Activated CD4-positive, alpha-beta T cell treated with anti-CD3 and anti-CD28 coated beads, Interleukin-2, Interleukin-6, amounts not matched to agents 100 ng/mL and 50 ng/mL, durations not matched to agents 16 hours and 8 hours (primary cell): Measurements from ENCODE around the gene CER1.

ENCODE experiments used
- DNase-seq: peaks from one replicate; pipeline ENCODE4 v3.0.0-alpha.2; 2020

Gene CER1

GRCh38 chr9:14713187-14713767 lies 9.3 kb downstream of the CER1 start:
- DNase-seq, result no peak

GRCh38 chr9:14710804-14711203 lies 11.7 kb downstream of the CER1 start:
- DNase-seq, result no peak

GRCh38 chr9:14706530-14707140 lies 15.9 kb downstream of the CER1 start:
- DNase-seq, result no peak

- no peak for DNase-seq
These were observed 17.5 kb downstream of the CER1 start for GRCh38 chr9:14705079-14705478.

GRCh38 chr9:14704281-14704680 lies 18.3 kb downstream of the CER1 start:
- DNase-seq, result no peak

GRCh38 chr9:14702200-14702720 lies 20.3 kb downstream of the CER1 start:
- DNase-seq, result no peak

- peak; percentile 81 for DNase-seq
These were observed 29.2 kb downstream of the CER1 start, which contains the start of gene ZDHHC21 for GRCh38 chr9:14693251-14693861. Gene ZDHHC21, minus strand, starts transcription at chr9:14693432. Its CDS starts 19,092 bp downstream, at chr9:14674340.

- no peak for DNase-seq
These were observed 29.9 kb downstream of the CER1 start for GRCh38 chr9:14692470-14693250.

GRCh38 chr9:14690948-14691730 lies 31.4 kb downstream of the CER1 start:
- DNase-seq, result no peak

GRCh38 chr9:14687042-14687719 lies 35.4 kb downstream of the CER1 start:
- DNase-seq, result no peak

- DNase-seq, result no peak
These were observed 36.4 kb downstream of the CER1 start for GRCh38 chr9:14686168-14686567.

GRCh38 chr9:14682616-14683015 lies 39.9 kb downstream of the CER1 start:
- peak; percentile 58 for DNase-seq

- no peak for DNase-seq
These were observed 43.8 kb downstream of the CER1 start for GRCh38 chr9:14678776-14679175.

GRCh38 chr9:14677872-14678271 lies 44.7 kb downstream of the CER1 start:
- no peak for DNase-seq

- no peak for DNase-seq
These were observed 45.1 kb downstream of the CER1 start for GRCh38 chr9:14677396-14677795.

GRCh38 chr9:14674630-14675029 lies 47.9 kb downstream of the CER1 start:
- DNase-seq, result no peak

- peak; percentile 64 for DNase-seq
These were observed 51.2 kb downstream of the CER1 start for GRCh38 chr9:14671377-14671776.

- peak; percentile 55 for DNase-seq
These were observed 51.8 kb downstream of the CER1 start for GRCh38 chr9:14670718-14671117.
